IPS-18c (cell line): ENCODE results near the gene ABHD17C.

Experiments used
- H3K4me3 ChIP-seq: 2 replicates; pipeline ENCODE4 v1.7.0; 2013; ENCODE audit warnings: low read depth, mild to moderate bottlenecking, low read length, moderate library complexity; ENCODE audit not compliant: insufficient read depth
- H3K9me3 ChIP-seq: one replicate; pipeline ENCODE4 v1.6.1; 2013; ENCODE audit warnings: mild to moderate bottlenecking, low read length, moderate library complexity; ENCODE audit not compliant: control insufficient read depth, insufficient read depth

Gene ABHD17C

GRCh38 chr15:80769829-80770705, 75.0 kb downstream of the ABHD17C start:
- H3K4me3 ChIP-seq = no peak overlapping the region
- no peaks in the 10 kb centered on the region for H3K9me3 ChIP-seq

- no peaks in the 10 kb centered on the region for H3K9me3 ChIP-seq
- no peak overlapping the region for H3K4me3 ChIP-seq
Observed at GRCh38 chr15:80773122-80773551, 78.0 kb downstream of the ABHD17C start.

- no peak overlapping the region for H3K4me3 ChIP-seq
- no peaks in the 10 kb centered on the region for H3K9me3 ChIP-seq
Observed at GRCh38 chr15:80773792-80774352, 78.8 kb downstream of the ABHD17C start.

- H3K4me3 ChIP-seq = no peak overlapping the region
Observed at GRCh38 chr15:80774486-80774885, 79.4 kb downstream of the ABHD17C start.

GRCh38 chr15:80775338-80775737, 80.2 kb downstream of the ABHD17C start:
- H3K4me3 ChIP-seq = no peak overlapping the region

More at GRCh38 chr15:80774486-80774885, 79.4 kb downstream of the ABHD17C start:
- no peaks in the 10 kb centered on the region for H3K9me3 ChIP-seq

GRCh38 chr15:80776420-80777045, 81.4 kb downstream of the ABHD17C start:
- no peaks in the 10 kb centered on the region for H3K9me3 ChIP-seq
- no peak overlapping the region for H3K4me3 ChIP-seq

More at GRCh38 chr15:80775338-80775737, 80.2 kb downstream of the ABHD17C start:
- no peaks in the 10 kb centered on the region for H3K9me3 ChIP-seq

GRCh38 chr15:80777137-80777536, 82.0 kb downstream of the ABHD17C start:
- Histone ChIP-seq H3K9me3 (no peaks in the 10 kb centered on the region), H3K4me3 (no peak overlapping the region)

- no peak overlapping the region for H3K4me3 ChIP-seq
- H3K9me3 ChIP-seq = no peaks in the 10 kb centered on the region
Observed at GRCh38 chr15:80777826-80778620, 82.9 kb downstream of the ABHD17C start.

- H3K4me3 ChIP-seq = peak overlapping the region; percentile 28
- no peaks in the 10 kb centered on the region for H3K9me3 ChIP-seq
Observed at GRCh38 chr15:80778621-80778963, 83.5 kb downstream of the ABHD17C start.

- Histone ChIP-seq H3K9me3 (no peaks in the 10 kb centered on the region), H3K4me3 (peak within 1 kb of the TSS; percentile 50)
Observed at GRCh38 chr15:80778964-80779657, 84.0 kb downstream of the ABHD17C start, which contains the start of gene CEMIP. Gene CEMIP (plus strand): TSS chr15:80779370. CDS start chr15:80873880, 94,510 bp downstream.

GRCh38 chr15:80779658-80780415, 84.7 kb downstream of the ABHD17C start:
- peak overlapping the region; percentile 50 for H3K4me3 ChIP-seq

GRCh38 chr15:80780416-80781221, 85.5 kb downstream of the ABHD17C start:
- Histone ChIP-seq H3K9me3 (no peaks in the 10 kb centered on the region), H3K4me3 (peak overlapping the region; percentile 50)

More at GRCh38 chr15:80779658-80780415, 84.7 kb downstream of the ABHD17C start:
- H3K9me3 ChIP-seq = no peaks in the 10 kb centered on the region

- H3K4me3 ChIP-seq = no peak overlapping the region
Observed at GRCh38 chr15:80783260-80783659, 88.2 kb downstream of the ABHD17C start.

GRCh38 chr15:80785335-80785734, 90.2 kb downstream of the ABHD17C start:
- Histone ChIP-seq H3K9me3 (no peaks in the 10 kb centered on the region), H3K4me3 (no peak overlapping the region)

More at GRCh38 chr15:80783260-80783659, 88.2 kb downstream of the ABHD17C start:
- no peaks in the 10 kb centered on the region for H3K9me3 ChIP-seq

GRCh38 chr15:80785811-80786354, 90.8 kb downstream of the ABHD17C start:
- Histone ChIP-seq H3K9me3 (no peaks in the 10 kb centered on the region), H3K4me3 (no peak overlapping the region)
